CD4-positive, alpha-beta T cell treated with Interleukin-17A for 1 hour (primary cell): ENCODE data around the gene ODAD3.
"Not testable (repeated sequence)": the region's sequence is repeated elsewhere in the genome, so short reads cannot be mapped to it uniquely, and the experiment has no call there.

Source experiments
- DNase-seq: peaks from one replicate; pipeline ENCODE4 v3.0.0-alpha.2; 2020

The ODAD3 gene

DNA sequence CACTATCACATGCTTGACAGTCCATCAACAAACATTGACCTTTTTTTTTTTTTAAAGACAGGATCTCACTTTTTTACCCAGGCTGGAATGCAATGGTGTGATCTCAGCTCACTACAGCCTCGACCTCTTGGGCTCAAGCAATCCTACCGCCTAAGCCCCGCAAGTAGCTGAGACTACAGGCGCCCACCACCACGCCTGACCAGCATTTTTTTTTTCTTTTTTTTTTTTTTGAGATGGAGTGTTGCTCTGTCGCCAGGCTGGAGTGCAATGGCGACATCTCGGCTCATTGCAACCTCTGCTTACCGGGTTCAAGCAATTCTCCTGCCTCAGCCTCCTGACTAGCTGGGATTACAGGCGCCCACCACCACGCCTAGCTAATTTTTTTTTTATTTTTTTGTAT lies 24.0 kb upstream of the ODAD3 start:
- not testable (repeated sequence) for DNase-seq

DNA sequence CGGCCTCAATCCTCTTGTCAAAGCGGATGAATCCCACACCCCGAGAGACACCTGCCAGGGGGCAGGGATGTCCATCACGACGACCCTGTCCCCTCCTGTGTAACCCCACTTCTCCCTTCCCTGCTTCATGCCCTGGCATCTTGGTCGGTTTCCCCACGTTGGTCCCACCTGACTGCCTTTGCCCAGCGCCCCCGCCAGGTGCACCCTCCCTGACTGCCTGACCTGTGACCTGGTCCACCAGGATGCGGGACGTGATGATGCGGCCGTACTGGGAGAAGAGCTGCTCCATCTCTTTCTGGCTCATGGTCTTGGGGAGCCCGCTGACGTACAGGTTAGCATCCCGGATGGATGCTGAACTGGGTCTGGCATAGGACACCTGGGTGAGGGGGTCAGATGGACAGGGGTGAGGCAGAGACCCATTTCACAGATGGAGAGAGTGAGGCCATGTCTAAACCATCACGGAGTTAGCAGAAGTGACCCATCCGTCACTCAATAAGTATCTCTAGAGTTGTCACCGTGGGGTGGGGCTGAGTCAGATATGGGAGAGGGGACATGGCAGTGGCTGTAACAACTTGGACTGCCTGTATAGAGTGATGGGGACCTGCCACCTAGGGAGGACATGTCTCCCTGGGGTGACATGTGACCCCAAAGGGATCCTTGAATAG lies 23.4 kb upstream of the ODAD3 start:
- DNase-seq: no peak

DNA sequence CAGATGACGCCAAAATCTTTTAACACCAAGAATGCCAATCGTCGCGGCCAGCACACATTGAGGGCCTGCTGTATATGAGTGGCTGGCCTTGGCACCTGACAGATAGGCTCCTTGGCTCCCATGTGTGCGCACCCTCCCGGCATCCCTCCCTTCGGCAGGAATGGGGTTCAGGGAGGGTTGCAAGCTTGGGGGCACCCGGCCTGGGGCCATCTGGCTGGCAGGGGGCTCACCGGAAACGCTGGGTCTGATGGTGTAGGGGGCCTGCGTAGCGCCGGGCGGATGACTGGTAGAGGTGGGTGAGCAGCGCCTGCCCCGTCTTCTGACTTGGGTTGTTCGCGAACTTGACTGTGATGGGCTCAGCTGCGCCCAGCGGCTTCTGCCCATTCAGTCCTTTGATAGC lies 22.9 kb upstream of the ODAD3 start:
- no peak for DNase-seq

DNA sequence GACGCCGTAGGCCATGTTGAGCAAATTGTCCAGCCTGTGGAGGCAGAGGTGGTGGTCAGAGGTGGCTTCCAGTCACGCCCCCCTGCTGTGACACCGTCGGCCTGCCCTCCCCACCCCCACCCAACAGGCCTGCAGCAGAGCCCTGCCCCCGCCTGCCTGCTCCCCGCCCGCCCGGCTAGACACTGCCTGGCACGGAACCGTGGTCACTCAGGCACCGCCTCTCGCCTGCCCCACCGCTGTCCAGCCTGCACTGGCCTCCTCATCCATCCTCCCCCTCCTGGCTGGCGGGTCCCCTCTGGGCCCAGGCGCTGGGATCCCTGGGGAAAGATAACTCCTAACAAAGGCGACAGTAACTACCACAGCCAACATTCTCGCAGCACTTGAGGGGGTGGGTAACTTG lies 22.2 kb upstream of the ODAD3 start:
- no peak for DNase-seq

DNA sequence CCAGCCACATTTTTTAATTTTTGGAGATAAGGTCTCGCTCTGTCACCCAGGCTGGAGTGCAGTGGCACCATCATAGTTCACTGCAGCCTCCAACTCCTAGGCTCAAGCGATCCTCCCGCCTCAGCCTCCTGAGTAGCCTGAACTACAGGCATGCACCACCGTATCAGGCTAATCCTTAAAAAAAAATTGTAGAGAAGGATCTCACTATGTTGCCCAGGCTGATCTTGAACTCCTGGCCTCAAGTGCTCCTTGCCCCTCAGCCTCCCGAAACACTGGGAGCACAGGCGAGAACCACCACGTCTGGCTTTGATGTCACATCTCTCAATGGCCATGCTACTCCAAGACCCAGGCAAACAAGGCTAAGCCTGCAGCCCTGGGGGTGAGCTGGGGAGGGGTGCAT lies 21.7 kb upstream of the ODAD3 start:
- DNase-seq: no peak

DNA sequence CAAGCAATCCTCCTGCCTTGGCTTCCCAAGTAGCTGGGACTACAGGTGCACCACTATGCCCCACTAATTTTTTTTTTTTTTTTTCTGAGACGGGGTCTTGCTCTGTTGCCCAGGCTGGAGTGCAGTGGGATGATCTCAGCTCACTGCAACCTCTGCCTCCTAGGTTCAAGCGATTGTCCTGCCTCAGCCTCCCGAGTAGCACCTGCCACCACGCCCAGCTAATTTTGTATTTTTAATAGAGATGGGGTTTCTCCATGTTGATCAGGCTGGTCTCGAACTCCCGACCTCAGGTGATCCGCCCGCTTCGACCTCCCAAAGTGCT lies 20.3 kb upstream of the ODAD3 start:
- DNase-seq: not testable (repeated sequence)

DNA sequence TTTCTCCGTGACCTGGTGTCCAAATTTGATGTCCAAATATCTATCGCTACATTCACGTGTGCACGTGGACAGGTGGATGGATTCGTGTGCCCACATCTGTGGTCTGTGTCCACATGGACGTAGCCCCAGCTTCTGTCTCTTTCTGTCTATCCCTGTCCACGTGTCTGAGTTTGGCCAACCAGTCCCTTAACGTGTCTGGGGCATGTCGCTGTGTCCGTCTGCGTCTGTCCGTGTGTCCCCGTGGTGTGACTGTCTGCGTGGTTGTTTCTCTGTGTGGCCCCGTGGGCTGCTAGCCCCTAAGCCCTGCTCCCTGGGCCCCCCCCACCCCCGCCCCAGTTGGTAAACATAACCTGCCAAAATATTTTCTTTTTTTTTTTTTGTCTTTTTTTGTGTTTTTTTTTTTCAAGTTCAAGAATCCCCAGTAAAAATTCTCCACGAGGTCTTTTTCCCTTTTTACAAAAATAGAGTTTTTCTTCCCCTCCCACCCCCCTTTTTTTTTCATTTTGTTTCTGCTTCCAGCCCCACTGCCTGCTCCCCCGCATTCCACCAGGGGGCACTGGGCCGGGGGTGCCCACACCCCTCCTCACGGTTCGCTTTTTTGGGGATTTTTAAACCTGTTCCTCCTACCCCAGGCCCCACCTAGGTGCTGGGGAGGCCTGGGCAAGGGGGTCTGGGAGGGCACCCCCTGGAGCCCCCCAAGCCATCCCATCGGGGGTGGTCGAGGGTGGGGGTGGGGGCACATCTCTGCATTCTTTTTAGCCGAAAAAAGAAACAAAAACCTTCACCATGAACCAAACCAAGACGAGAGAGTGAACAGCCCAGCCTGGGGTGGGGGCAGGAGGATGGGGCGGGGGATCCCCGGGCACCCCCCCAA lies 18.8 kb upstream of the ODAD3 start:
- no peak for DNase-seq

DNA sequence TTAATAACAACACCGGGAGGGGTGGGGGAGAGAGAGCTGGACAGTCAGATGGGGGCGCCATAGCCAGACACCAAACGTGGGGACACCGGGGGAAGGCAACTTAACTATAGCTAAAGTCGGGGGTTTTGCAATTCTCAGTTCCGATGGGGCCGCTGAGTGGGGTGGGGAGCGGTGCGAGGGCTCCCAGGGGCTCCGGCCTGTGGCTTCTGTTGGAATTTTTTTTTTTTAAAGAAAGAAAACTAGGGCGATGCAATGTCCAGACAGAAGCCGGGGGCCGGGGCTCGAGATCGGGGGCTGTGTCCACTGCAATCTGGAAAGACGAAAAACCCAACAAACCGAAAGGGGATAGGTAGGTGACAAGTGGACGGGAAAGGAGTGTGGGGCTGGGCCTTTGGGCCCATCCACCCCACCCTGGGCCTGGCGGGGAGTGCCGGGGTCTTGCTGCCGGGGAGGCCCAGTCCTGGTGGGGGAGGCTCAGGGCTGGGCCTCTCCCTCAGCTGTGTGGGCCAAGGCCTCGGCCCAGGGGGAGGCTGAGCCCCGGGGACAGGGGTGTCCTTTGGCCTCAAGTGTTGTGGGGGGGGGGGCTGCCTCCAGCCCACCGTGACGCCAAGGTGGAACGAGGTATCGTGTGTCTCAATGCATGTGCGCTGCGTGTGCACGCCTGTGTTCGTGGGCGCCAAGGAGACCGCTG lies 17.8 kb upstream of the ODAD3 start:
- no peak for DNase-seq

DNA sequence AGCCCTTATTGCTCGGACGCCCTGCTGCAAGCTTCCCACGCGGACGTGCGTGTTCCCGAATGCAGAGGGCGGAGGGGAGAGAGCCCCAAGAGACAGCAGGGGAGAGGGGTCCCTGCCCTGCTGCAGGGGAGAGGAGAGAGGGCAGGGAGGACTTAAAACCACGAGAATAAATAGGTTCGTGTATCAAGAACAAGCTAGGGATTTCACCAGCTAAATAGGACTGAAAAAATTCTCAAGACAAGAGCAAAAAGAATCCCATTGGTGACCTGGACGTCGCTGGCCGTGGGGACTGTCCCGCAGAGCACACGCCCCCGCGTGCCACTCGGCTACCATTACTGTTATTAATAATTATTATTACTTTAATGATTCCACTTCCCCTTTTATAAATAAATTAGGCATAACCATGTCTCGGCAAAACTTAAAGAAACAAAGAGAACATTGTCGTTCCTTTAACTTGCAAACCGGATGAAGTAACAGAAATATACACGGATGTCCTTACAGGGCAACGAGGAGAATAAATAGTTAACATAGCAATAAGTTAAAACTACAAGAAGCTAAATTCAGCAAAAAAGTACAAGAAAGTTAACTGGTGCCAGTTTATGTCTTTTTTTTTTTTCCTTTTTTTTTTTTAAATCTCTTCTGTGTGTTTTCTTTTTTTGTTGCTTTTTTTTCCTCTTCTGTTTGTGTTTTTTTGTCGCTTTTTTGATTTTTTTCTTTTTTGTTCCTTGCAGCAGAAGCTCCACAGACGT lies 17.1 kb upstream of the ODAD3 start:
- DNase-seq: no peak

DNA sequence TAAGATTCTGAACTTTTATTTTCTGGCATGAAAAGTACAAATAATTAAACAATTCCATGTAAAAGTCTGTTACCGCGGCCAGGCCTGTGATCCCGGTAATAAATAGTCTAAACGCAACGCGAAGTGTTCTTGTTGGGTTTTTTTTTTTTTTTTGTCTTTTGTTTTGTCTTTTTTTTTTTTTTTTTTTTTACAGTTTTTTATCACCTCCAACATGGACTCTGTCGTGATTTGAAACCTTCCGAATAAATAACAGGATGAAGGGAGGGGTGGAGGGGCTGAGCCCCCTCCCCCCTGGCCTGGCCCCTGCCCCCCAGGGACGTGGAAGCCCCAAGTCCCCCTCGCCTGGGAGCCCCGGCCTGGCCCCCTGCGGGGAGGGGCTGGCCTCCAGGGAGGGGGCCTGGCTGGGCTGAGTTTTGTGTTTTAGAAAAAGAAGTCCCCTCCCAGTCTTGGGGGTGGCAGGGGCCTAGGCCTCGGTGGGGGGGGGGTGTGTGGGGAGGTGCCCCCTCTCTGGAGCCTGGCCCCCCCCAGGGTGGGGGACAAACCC lies 16.5 kb upstream of the ODAD3 start:
- DNase-seq: no peak

DNA sequence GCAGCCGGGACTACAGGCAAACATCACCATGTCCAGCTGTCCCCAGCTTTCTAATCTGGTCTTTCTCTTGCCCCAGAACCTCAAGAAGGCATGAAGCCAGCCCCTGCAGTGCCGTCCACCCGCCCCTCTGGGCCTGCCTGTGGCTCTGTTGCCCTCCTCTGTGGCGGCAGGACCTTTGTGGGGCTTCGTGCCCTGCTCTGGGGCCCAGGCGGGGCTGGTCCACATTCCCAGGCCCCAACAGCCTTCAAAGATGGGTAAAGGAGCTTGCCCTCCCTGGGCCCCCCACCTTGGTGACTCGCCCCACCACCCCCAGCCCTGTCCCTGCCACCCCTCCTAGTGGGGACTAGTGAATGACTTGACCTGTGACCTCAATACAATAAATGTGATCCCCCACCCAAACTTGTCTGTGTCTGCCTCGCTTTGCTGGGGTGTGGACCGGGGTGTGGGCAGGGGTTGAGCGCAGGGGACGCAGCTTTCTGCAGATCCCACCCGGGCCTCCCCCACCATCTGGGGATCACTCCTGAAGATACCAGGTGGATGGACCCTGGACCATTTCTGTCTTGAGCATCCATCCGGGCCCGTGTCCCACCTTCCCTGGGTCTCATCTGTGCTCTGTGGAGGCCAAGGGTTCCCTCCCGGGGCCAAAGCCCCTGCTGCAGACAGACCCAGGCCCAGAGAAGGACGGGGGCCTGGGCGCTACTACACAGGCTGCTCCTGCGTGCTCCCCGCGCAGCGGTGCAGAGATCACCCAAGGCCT lies 15.8 kb upstream of the ODAD3 start:
- DNase-seq: no peak

DNA sequence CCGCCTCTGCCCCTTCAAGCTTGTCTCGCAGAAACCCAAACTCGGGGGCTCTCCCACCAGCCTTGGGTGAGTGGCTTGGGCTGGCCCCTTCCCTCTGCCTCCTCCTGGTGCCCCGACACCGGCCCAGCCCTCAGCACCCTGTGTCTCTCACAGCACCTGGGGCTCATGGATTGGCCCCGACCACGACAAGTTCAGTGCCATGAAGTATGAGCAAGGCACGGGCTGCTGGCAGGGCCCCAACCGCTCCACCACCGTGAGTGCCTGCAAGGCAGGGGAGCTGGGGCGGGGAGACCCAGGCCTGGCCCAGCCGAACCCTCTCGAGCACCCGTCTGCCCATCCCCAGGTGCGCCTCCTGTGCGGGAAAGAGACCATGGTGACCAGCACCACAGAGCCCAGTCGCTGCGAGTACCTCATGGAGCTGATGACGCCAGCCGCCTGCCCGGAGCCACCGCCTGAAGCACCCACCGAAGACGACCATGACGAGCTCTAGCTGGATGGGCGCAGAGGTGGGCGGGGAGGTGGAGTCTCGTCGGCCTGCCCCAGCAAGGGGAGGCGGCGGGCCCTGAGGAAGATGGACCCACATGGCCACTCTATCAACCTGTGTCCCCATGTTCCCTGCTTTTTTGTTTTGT lies 14.1 kb upstream of the ODAD3 start:
- DNase-seq: no peak

DNA sequence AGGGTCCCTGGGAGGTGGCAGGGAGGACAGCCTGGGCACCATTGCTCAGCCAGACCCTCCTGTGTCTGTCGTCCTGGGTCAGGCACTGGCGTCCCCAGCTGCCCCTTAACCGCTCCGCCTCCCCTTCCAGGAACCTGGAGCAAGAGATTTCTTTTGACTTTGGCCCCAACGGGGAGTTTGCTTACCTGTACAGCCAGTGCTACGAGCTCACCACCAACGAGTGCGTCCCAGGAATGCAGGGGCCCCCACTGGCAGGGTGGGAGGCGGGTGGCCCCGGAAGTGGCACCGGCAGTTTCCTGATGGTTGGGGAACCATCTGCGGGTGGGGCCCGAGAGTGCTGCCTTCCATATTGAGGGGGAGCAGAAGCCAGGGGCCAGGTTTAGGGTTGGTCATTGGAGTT lies 13.5 kb upstream of the ODAD3 start:
- DNase-seq: no peak

DNA sequence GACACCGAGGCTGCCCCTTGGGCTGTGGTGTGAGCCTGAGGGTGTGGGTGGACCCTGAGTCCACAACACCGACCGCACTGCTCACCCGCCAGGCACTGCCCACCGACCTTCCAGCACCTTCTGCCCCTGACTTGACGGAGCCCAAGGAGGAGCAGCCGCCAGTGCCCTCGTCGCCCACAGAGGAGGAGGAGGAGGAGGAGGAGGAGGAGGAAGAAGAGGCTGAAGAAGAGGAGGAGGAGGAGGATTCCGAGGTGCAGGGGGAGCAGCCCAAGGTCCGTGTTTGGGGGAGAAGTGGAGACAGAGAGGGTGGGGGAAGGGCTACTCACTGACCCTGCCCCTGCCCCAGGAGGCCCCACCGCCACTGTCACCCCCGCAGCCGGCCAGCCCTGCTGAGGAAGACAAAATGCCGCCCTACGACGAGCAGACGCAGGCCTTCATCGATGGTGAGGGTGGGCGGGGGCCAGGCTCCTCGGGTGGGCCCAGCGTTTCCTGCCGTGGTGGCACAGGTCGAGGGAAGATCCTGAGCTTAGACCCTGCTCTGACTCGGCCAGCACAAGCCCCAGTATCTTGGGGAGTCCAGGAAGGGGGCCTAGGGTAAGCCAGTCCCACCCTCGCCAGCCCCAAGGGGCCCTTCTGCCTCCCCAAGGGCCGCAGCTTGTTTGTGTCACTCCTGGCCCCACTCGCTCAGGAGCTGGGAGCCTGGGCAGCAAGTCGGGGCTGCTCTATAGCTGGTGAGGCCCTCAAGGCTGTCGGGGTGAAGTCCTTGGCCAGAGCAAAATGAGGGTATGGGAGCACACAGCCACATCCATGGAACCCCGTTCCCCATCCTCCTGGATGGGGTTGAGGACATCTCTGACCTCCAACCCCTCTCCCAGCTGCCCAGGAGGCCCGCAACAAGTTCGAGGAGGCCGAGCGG lies 12.7 kb upstream of the ODAD3 start:
- no peak for DNase-seq

DNA sequence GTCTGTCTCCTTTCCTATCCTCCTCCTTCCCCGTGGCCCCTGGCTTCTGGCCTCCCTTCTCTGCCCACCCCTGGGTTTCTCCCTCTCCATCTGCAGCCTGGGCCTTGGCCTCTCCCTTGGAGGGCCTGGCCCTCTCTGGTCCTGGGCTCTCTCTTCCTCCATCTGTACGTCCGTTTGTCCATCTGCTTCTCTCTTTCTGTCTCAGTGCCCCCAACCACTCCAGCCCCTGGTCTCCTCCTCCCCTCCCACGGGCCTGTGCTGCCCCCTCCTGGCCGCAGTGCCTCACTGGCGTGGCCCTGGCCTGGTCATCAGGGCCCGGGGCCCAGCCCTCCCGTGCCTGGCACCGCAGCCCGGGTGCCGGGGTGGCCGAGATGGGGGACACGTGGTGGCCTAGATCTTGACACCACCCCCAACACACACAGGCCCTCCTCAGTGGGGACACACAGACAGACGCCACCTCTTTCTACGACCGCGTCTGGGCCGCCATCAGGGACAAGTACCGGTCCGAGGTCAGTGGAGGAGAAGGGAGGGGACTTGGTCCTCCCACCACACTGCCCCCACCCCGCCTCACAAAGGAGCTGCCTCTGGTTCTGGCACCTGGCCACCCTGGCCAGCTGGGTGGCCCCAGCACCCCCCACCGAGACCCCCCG lies 11.9 kb upstream of the ODAD3 start:
- peak; percentile 36 for DNase-seq

DNA sequence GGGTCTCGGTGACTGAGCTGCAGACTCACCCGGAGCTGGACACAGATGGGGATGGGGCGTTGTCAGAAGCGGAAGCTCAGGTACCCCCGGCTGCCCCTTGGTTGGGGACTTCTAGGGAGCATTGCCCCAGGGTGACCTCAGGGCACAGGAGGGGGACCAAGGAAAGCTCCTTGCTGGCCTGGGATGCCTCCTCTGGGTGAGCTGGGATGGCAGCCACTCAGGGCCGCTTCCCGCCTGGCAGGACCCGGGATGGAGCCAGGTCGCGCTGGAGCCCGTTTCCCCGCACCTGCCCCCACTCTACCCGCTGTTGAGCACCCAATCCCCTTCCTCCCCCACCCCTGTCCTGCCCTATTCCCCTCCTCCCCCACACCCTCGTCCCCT lies 11.3 kb upstream of the ODAD3 start:
- DNase-seq: no peak

DNA sequence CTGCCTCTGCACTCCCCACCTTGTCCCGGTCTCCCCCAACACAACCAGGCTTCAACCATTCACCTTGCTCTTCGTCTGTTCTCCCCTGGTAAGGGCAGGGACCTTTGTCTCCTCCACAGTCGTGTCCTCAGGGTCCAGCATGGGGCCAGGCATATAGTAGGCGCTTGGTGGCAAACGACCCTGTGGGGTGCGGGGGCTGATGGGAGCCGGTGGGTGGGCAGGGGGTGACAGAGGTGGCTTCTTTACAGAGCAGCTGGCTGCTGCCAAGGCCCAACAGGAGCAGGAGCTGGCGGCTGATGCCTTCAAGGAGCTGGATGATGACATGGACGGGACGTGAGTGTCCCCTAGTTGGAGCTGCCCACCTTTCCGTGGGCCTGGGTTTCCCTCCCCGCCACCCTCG lies 10.2 kb upstream of the ODAD3 start:
- DNase-seq: no peak

DNA sequence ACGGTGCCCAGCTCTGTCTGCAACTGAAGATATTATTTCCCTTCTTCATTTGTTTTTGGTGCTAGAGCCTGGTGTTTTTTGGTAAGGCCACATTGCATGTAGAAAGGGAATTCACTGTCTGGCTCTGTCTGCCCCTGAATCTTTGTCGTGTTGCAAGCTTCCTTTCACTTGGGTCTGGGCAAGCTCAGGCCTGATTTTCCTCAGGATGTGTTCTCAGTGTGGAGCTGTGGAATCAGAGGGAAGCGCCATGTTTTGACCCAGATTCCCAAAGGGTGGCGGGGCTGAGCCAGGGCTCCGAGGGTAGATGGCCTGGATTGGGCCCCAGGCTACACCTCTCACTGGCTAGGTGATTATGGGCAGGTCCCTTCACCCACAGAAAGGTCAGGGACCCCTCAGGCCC lies 9.1 kb upstream of the ODAD3 start:
- DNase-seq: no peak

DNA sequence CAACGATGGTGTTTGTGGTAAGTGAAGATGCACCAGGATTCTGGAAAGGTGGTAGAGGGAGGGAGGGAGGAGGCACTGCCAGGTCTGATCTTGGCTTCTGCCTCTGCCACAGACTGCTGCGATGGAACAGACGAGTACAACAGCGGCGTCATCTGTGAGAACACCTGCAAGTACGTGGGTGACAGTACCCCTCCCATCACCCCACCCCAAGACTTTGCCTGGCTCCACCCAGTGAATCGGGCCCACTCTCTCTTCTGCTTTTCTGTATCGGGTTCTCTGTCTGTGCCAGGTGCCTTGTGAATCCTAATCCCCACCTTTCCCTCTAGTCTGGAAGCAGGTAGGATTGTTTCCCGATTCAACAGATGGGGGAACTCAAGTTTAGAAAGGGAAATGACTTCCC lies 3.0 kb upstream of the ODAD3 start:
- DNase-seq: no peak

DNA sequence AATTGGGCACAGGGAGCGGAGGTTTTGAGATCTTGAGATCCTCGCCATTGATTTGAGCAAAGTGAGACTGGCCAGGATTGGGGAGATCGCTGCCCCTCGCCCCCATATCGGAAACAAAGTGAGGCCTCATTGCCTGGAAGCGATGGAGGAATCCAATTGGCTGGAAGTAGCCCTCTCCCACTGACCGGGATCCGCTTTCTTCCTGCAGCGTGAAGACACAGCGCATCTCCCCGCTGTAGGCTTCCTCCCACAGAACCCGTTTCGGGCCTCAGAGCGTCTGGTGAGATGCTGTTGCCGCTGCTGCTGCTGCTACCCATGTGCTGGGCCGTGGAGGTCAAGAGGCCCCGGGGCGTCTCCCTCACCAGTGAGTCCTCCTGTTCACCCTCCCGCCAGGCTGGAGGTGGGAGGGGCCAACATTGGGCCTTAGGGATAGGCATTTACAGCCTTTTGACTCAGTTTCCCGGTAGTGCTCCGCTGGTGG lies 952 bp upstream of the ODAD3 start:
- peak; percentile 6 for DNase-seq
